Right lobe of liver (tissue), 6 donors: Measurements from ENCODE around the gene IRX1. TPM values are rescaled to one million over a fixed set of nuclear protein-coding genes. Genes with fewer than 3 reads are reported as not detected.

ENCODE experiments used
- ATAC-seq, 4 donors: fragments of 200-7000 bp; cut with Tn5 transposase; one replicate each; pipeline ENCODE4 v1.9.1; 2020; ENCODE audit warnings: mild to moderate bottlenecking in 4 of 4, moderate library complexity in 4 of 4
- DNase-seq, 3 donors: peaks; one replicate each; pipeline ENCODE4 v3.0.0-alpha.2; 2020
- H3K27ac ChIP-seq, 3 donors: fragments of 200-600 bp; one replicate each; pipeline ENCODE4 v1.8.0; 2022
- H3K27me3 ChIP-seq, 2 donors: fragments of 200-600 bp; one replicate each; pipeline ENCODE4 v1.8.0; 2022
- H3K36me3 ChIP-seq, 4 donors: fragments of 200-600 bp; sonication (generic) in 1 of 4; one replicate each; pipeline versions ENCODE4 v1.5.1 to v1.8.0; 2017 to 2022; ENCODE audit warnings: control low read depth in 1 of 4
- H3K4me1 ChIP-seq, 4 donors: fragments of 200-600 bp; sonication (generic) in 1 of 4; one replicate each; pipeline versions ENCODE4 v1.5.1 to v1.8.0; 2017 to 2022; ENCODE audit warnings: control low read depth in 1 of 4
- H3K4me3 ChIP-seq, 3 donors: fragments of 200-600 bp; one replicate each; pipeline ENCODE4 v1.8.0; 2022
- H3K9me3 ChIP-seq, 4 donors: fragments of 200-600 bp; sonication (generic) in 1 of 4; one replicate each; pipeline versions ENCODE4 v1.5.1 to v1.8.0; 2017 to 2022; ENCODE audit warnings: control low read depth in 1 of 4
- CTCF ChIP-seq, 4 donors: fragments of 200-600 bp in 3 of 4; fragments of 450-650 bp in 1 of 4; IDR thresholded peaks; one replicate each; pipeline versions ENCODE4 v1.5.1 to v1.8.0; 2016 to 2022; ENCODE audit warnings: antibody characterized with exemption in 4 of 4, mild to moderate bottlenecking in 2 of 4
- POLR2A ChIP-seq: fragments of 450-650 bp; IDR thresholded peaks from one replicate; pipeline ENCODE4 v1.6.1; 2017; ENCODE audit warnings: antibody characterized with exemption, mild to moderate bottlenecking
- WGBS: methylation state at CpG from one replicate; pipeline ENCODE4 v1.1.6; 2018; ENCODE audit warnings: low coverage, low lambda C conversion rate; ENCODE audit not compliant: insufficient coverage; ENCODE audit errors: missing lambda C conversion rate; 5-methylcytosine and 5-hydroxymethylcytosine counted together
- intact Hi-C, 2 donors: fragments of 100-400 bp; cut with DNase I; formaldehyde crosslinking; loops; one replicate each; pipeline versions ENCODE4 v1.11.2 to v1.14.1; 2022
- total RNA-seq, 6 experiments: library from RNA; depleted of rRNA in 2 of 6; stranded (reverse); fragments of >200 nt in 2 of 6; fragmentation: NEBNext Ultra II Directional in 3 of 6; extraction: Animal tissue kit (Norgen Biotek cat#: 25700) in 3 of 6; gene quantifications; one replicate each; pipeline versions ENCODE4 v1.1.0 to v1.2.4, GENCODE V29; 2016 to 2023
- donor health status: DM: no; HTN: yes; CAD: no.
- donor health status: DM: no; HTN: no; CAD: no.
- donor health status: DM: no; HTN: no; CAD: no.
- donor health status: DM: no; HTN: yes; CAD: no.
- donor health status: DM: no; HTN: yes; CAD: no.

The IRX1 gene
- total RNA-seq, 6 experiments from 2014 or later, result not detected

- DNase-seq (no peak), ATAC-seq (no peak)
- WGBS, result 40% methylated on average over 1 of the region's 5 CpGs
- Histone ChIP-seq H3K27me3 (no peaks in the 10 kb centered on the region), H3K36me3 (no peaks in the 10 kb centered on the region), H3K9me3 (no peaks in the 10 kb centered on the region), H3K4me1 (no peaks in the 10 kb centered on the region), H3K4me3 (no peak overlapping the region), H3K27ac (no peak overlapping the region)
- intact Hi-C loops, result no loop called here
- TF ChIP-seq CTCF (IDR thresholded peaks at IDR 0.05) (no peak), POLR2A (no peak)
These were observed 10.7 kb upstream of the IRX1 start for GRCh38 chr5:3584724-3585531.

GRCh38 chr5:3590161-3590966 is 5.3 kb upstream of the IRX1 start:
- DNase-seq (no peak), ATAC-seq (no peak)
- H3K9me3 ChIP-seq, result no peaks in the 10 kb centered on the region
- peaks cover 0 to 7% (median 0%) of the 10 kb centered on the region in 4 donors for H3K4me1 ChIP-seq
- intact Hi-C loops, result no loop called here
- no peaks in the 10 kb centered on the region for H3K36me3 ChIP-seq
- peaks cover 0 to 20% of the 10 kb centered on the region in 2 donors for H3K27me3 ChIP-seq
- 7% methylated on average over 28 of the region's 51 CpGs for WGBS
- no peak overlapping the region for H3K4me3 ChIP-seq
- H3K27ac ChIP-seq, result no peak overlapping the region
- TF ChIP-seq POLR2A (no peak), CTCF (IDR thresholded peaks at IDR 0.05) (no peak)

GRCh38 chr5:3590967-3591900 is 4.4 kb upstream of the IRX1 start:
- Histone ChIP-seq H3K4me3 (no peak overlapping the region), H3K27me3 (peaks cover 0 to 21% of the 10 kb centered on the region in 2 donors), H3K36me3 (no peaks in the 10 kb centered on the region), H3K4me1 (peaks cover 0 to 9% (median 0%) of the 10 kb centered on the region in 4 donors), H3K9me3 (no peaks in the 10 kb centered on the region), H3K27ac (no peak overlapping the region)
- 4% methylated on average over 7 of the region's 79 CpGs for WGBS
- DNase-seq (no peak), ATAC-seq (no peak)
- intact Hi-C loops, result no loop called here
- TF ChIP-seq POLR2A (no peak), CTCF (IDR thresholded peaks at IDR 0.05) (no peak)

GRCh38 chr5:3592298-3592697 is 3.3 kb upstream of the IRX1 start:
- Histone ChIP-seq H3K36me3 (no peaks in the 10 kb centered on the region), H3K4me1 (peaks cover 0 to 9% (median 0%) of the 10 kb centered on the region in 4 donors), H3K9me3 (no peaks in the 10 kb centered on the region), H3K27me3 (peaks cover 0 to 21% of the 10 kb centered on the region in 2 donors), H3K27ac (no peak overlapping the region), H3K4me3 (no peak overlapping the region)
- 6% methylated on average over 10 of the region's 22 CpGs for WGBS
- DNase-seq, result no peak
- intact Hi-C loops, result no loop called here
- TF ChIP-seq CTCF (IDR thresholded peaks at IDR 0.05) (no peak), POLR2A (no peak)
- no peak for ATAC-seq
